ENCODE data around the gene ITGB2. TPM values are rescaled to one million over a fixed set of nuclear protein-coding genes. Genes with fewer than 3 reads are reported as not detected.

The ITGB2 gene
- total RNA-seq, 4 donors from 2014 or later, result 18.4 to 40.7 (median 20.4) TPM

GRCh38 chr21:44873356-44874239, 47.1 kb downstream of the ITGB2 start, which contains the start of gene PTTG1IP:
PTTG1IP (minus strand) TSS chr21:44873690; CDS start chr21:44873616, 74 bp downstream.
- TF ChIP-seq POLR2A (IDR thresholded peaks at IDR 0.05) (peak in 1 of 2 donors; percentile 59), CTCF (IDR thresholded peaks at IDR 0.05) (no peak)

GRCh38 chr21:44872649-44873355, 47.9 kb downstream of the ITGB2 start:
- no peak for TF ChIP-seq POLR2A (IDR thresholded peaks at IDR 0.05)
- TF ChIP-seq CTCF (IDR thresholded peaks at IDR 0.05), result no peak
- intact Hi-C loops (cut with DNase I; ENCODE audit: low total_unique reads), result loop anchor here (10.0 kb wide), 1 partner anchor 58 kb away; the partner anchor contains the start of gene SUMO3
- peak overlapping the region; percentile 86 for H3K4me3 ChIP-seq (ENCODE audit: low read depth, poor library complexity, severe bottlenecking)
- no peak for DNase-seq (ENCODE audit: low spot score in 2 of 2)
- 0 to 1% methylated on average over 38 to 52 of the region's 65 CpGs for WGBS, 2 donors

More at GRCh38 chr21:44873356-44874239, 47.1 kb downstream of the ITGB2 start, which contains the start of gene PTTG1IP:
- intact Hi-C loops (cut with DNase I; ENCODE audit: low total_unique reads), result loop anchor here (10.0 kb wide), 1 partner anchor 59 kb away; the partner anchor contains the start of gene SUMO3
- WGBS, 2 donors, result 0 to 1% methylated on average over 31 to 55 of the region's 123 CpGs
- peak; percentile 97 to 100 for DNase-seq (ENCODE audit: low spot score in 2 of 2)
- H3K4me3 ChIP-seq (ENCODE audit: low read depth, poor library complexity, severe bottlenecking), result peak within 1 kb of the TSS; percentile 86

GRCh38 chr21:44872323-44872648, 48.4 kb downstream of the ITGB2 start:
- no peak for TF ChIP-seq CTCF (IDR thresholded peaks at IDR 0.05)
- no peak for TF ChIP-seq POLR2A (IDR thresholded peaks at IDR 0.05)
- DNase-seq (ENCODE audit: low spot score in 2 of 2), result no peak
- peak overlapping the region; percentile 86 for H3K4me3 ChIP-seq (ENCODE audit: low read depth, poor library complexity, severe bottlenecking)
- WGBS, 2 donors, result 12% methylated on average over 3 of the region's 3 CpGs
- intact Hi-C loops (cut with DNase I; ENCODE audit: low total_unique reads), result loop anchor here (10.0 kb wide), 1 partner anchor 57 kb away; the partner anchor contains the start of gene SUMO3

GRCh38 chr21:44871576-44872269, 49.0 kb downstream of the ITGB2 start:
- DNase-seq (ENCODE audit: low spot score in 2 of 2), result peak in 1 of 2 donors; percentile 81
- intact Hi-C loops (cut with DNase I; ENCODE audit: low total_unique reads), result loop anchor here (10.0 kb wide), 1 partner anchor 57 kb away; the partner anchor contains the start of gene SUMO3
- no peak for TF ChIP-seq CTCF (IDR thresholded peaks at IDR 0.05)
- TF ChIP-seq POLR2A (IDR thresholded peaks at IDR 0.05), result no peak
- WGBS, 2 donors, result 14 to 20% methylated on average over 14 of the region's 14 CpGs
- H3K4me3 ChIP-seq (ENCODE audit: low read depth, poor library complexity, severe bottlenecking), result no peak overlapping the region

- no peak for DNase-seq (ENCODE audit: low spot score in 2 of 2)
- H3K4me3 ChIP-seq (ENCODE audit: low read depth, poor library complexity, severe bottlenecking), result no peak overlapping the region
- WGBS, 2 donors, result 51 to 56% methylated on average over 10 of the region's 10 CpGs
- TF ChIP-seq POLR2A (IDR thresholded peaks at IDR 0.05) (no peak), CTCF (IDR thresholded peaks at IDR 0.05) (no peak)
- intact Hi-C loops (cut with DNase I; ENCODE audit: low total_unique reads), result loop anchor here (10.0 kb wide), 1 partner anchor 56 kb away; the partner anchor contains the start of gene SUMO3
Measured at GRCh38 chr21:44870748-44871495, 49.8 kb downstream of the ITGB2 start.

Measured in lower leg skin (tissue), 4 donors.